Activated naive CD4-positive, alpha-beta T cell treated with anti-CD3 and anti-CD28 coated beads, Interleukin-2, amount 50 U/mL, for 72 hours (primary cell): ENCODE data around the gene EFHD1. TPM values are rescaled to one million over a fixed set of nuclear protein-coding genes. Genes with fewer than 3 reads are reported as not detected.

Experiments used
- ATAC-seq, 2 donors: fragments of 150-1000 bp; cut with Tn5 transposase; 2 replicates each; pipeline ENCODE4 v1.10.0; 2021; ENCODE audit warnings: mild to moderate bottlenecking in 2 of 2, moderate library complexity in 2 of 2
- DNase-seq, 2 donors: peaks; one replicate each; pipeline ENCODE4 v3.0.0; 2021 to 2022; ENCODE audit warnings: low spot score in 2 of 2
- H3K27ac Mint-ChIP-seq, 2 donors: one replicate each; pipeline ENCODE4 v1.8.0; 2022; ENCODE audit warnings: mild to moderate bottlenecking in 2 of 2, mixed read lengths in 2 of 2
- H3K36me3 Mint-ChIP-seq, 2 donors: one replicate each; pipeline ENCODE4 v1.8.0; 2022; ENCODE audit warnings: mixed read lengths in 2 of 2
- H3K9me3 Mint-ChIP-seq, 2 donors: one replicate each; pipeline ENCODE4 v1.8.0; 2022; ENCODE audit warnings: mixed read lengths in 2 of 2
- total RNA-seq, 2 donors: library from RNA; stranded (reverse); gene quantifications; one replicate each; pipeline ENCODE4 v1.2.3, GENCODE V29; 2022

The EFHD1 gene
- total RNA-seq, 2 donors from 2014 or later: 0.29 to 2.4 TPM

- ATAC-seq: no peak
- DNase-seq: no peak
- Mint-ChIP-seq H3K9me3 (no peaks in the 10 kb centered on the region), H3K36me3 (peaks cover 4 to 11% of the 10 kb centered on the region in 2 donors), H3K27ac (no peak overlapping the region)
Observed at GRCh38 chr2:232635820-232636219, 2.4 kb downstream of the EFHD1 start.

DNA sequence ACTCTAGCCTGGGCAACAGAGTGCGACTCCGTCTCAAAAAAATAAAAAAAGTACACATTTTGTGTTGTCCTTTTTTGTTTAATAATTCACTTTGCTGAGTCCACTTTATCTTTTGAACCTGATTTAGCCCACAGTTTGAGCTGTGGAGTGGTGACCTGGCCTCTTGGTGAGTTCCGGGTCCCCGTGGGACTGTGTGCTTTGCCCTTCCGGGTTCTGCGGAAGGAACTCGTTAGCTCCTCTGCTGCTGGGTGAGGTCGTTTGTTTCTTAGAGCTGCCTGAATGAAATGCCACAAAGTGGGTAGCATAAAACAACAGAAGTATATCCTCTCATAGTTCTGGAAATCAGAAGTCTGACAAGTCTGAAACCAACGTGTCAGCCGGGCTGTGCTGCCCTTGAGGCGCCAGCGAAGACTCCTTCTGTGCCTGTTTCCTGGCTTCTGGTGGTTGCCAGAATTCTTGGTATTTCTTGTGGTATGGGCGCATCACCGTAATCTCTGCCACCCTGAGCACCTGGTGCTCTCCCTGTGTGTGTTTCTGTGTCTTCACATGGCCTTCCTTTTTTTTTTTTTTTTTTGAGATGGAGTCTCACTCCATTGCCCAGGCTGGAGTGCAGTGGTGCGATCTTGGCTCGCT lies 3.5 kb downstream of the EFHD1 start:
- DNase-seq (no peak), ATAC-seq (peak in 1 of 2 donors; percentile 46)
- no peaks in the 10 kb centered on the region for H3K9me3 Mint-ChIP-seq
- peaks cover 4 to 11% of the 10 kb centered on the region in 2 donors for H3K36me3 Mint-ChIP-seq
- peak overlapping the region in 1 of 2 donors; percentile 29 for H3K27ac Mint-ChIP-seq

- ATAC-seq: no peak
- Mint-ChIP-seq H3K27ac (no peak overlapping the region), H3K9me3 (no peaks in the 10 kb centered on the region), H3K36me3 (peaks cover 0 to 7% of the 10 kb centered on the region in 2 donors)
- DNase-seq: no peak
Observed at GRCh38 chr2:232637866-232638583, 4.6 kb downstream of the EFHD1 start.

GRCh38 chr2:232641153-232641848 lies 7.9 kb downstream of the EFHD1 start:
- no peaks in the 10 kb centered on the region for H3K36me3 Mint-ChIP-seq
- H3K9me3 Mint-ChIP-seq: no peaks in the 10 kb centered on the region
- ATAC-seq (no peak), DNase-seq (no peak)
- H3K27ac Mint-ChIP-seq: no peak overlapping the region

GRCh38 chr2:232643147-232643425 lies 9.7 kb downstream of the EFHD1 start:
- Mint-ChIP-seq H3K36me3 (no peaks in the 10 kb centered on the region), H3K27ac (no peak overlapping the region), H3K9me3 (no peaks in the 10 kb centered on the region)
- ATAC-seq (no peak), DNase-seq (no peak)

DNA sequence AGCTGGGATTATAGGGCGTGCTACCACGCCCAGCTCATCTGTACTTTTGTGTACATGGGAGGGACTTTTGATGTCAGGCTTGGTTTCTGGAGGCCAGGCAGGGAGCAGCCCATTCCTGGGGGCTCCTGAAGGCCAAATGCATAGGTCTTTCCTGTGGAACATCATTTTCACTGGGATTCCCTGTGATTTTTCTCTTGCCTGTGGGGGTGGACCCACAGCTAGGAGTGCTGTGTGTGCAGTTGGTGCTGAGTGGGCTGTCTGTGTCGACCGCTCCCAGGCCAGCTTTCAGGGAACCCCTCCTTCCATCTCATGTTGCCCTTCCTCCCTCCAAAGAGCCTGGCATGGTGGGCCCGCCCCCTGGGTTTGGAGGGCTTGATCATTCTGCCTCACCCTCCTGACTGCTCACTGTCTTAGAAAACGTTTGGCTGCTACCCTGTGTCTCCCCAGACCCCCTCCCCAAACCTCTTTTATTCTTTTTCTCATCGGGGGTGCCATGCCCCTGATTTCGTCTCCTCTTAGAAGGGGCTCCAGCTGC lies 10.5 kb downstream of the EFHD1 start:
- Mint-ChIP-seq H3K27ac (no peak overlapping the region), H3K9me3 (no peaks in the 10 kb centered on the region), H3K36me3 (no peaks in the 10 kb centered on the region)
- DNase-seq (no peak), ATAC-seq (no peak)

- H3K27ac Mint-ChIP-seq: no peak overlapping the region
- H3K9me3 Mint-ChIP-seq: no peaks in the 10 kb centered on the region
- no peak for ATAC-seq
- no peaks in the 10 kb centered on the region for H3K36me3 Mint-ChIP-seq
- DNase-seq: no peak
Observed at GRCh38 chr2:232645061-232645460, 11.7 kb downstream of the EFHD1 start.

- H3K27ac Mint-ChIP-seq: no peak overlapping the region
Observed at GRCh38 chr2:232646726-232647125, 13.3 kb downstream of the EFHD1 start.

DNA sequence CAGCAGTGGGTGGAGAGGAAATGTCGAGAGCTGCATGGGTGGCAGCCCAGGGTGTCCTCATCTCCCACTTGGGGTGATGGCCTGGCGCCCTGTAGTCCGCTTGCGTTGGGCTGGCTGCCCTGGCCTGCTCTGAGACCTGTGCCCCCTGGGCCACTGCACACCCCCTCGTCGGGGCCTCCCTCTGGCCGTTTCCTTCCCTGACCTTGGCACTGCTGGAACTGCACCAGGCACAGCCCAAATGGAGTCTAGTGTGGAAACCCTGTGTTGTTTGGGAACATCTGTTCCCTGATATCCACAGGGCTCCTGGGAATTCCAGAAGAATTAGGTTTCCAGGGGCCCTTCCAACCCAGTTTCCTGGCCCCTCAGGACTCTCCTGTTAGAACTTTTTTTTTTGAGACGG lies 13.9 kb downstream of the EFHD1 start:
- no peak for ATAC-seq

More at GRCh38 chr2:232646726-232647125, 13.3 kb downstream of the EFHD1 start:
- Mint-ChIP-seq H3K36me3 (no peaks in the 10 kb centered on the region), H3K9me3 (no peaks in the 10 kb centered on the region)
- no peak for ATAC-seq
- DNase-seq: no peak

GRCh38 chr2:232649033-232649432 lies 15.6 kb downstream of the EFHD1 start:
- Mint-ChIP-seq H3K9me3 (no peaks in the 10 kb centered on the region), H3K27ac (no peak overlapping the region), H3K36me3 (no peaks in the 10 kb centered on the region)
- no peak for DNase-seq
- no peak for ATAC-seq

More for the DNA sequence above, 13.9 kb downstream of the EFHD1 start:
- Mint-ChIP-seq H3K9me3 (no peaks in the 10 kb centered on the region), H3K27ac (no peak overlapping the region), H3K36me3 (no peaks in the 10 kb centered on the region)
- DNase-seq: no peak

- DNase-seq (no peak), ATAC-seq (no peak)
- no peak overlapping the region for H3K27ac Mint-ChIP-seq
- no peaks in the 10 kb centered on the region for H3K36me3 Mint-ChIP-seq
- no peaks in the 10 kb centered on the region for H3K9me3 Mint-ChIP-seq
Observed at GRCh38 chr2:232652505-232652851, 19.1 kb downstream of the EFHD1 start.

DNA sequence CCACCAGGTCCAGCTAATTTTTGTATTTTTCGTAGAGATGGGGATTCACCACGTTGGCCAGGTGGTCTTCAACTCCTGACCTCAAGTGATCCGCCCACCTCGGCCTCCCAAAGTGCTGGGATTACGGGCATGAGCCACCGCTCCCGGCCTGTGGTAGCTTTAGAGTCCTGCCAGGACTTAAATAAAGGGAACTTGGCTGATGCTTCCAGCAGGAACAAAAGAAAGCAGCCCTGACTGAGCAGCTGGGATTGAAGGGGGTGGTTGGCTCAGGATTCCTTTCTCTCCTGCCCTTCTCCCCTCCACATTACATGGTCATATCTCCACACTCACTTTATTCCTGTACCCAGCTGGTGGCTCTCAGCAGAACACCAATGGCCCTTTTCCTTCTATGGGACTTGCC lies 20.0 kb downstream of the EFHD1 start:
- Mint-ChIP-seq H3K9me3 (no peaks in the 10 kb centered on the region), H3K36me3 (no peaks in the 10 kb centered on the region), H3K27ac (no peak overlapping the region)
- ATAC-seq (no peak), DNase-seq (no peak)

DNA sequence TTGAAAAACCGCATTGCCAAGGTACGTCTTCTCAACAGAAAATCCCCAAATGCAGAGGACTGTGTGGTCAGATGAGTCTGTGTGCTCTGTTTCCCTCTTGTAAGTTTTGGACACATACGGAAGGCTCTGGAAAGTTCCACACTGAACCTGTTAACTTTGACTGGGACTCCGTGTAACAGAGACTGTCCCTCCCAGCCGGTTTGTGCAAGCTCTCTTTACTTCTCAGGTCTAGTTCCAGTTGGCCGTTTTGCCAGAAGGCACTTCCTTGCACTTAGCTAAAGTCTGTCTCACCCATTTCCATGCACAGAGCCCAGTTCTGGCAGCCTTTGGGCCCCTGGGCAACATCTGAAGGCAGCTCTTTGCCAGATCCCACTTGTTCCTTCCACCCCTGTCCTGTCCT lies 22.0 kb downstream of the EFHD1 start:
- Mint-ChIP-seq H3K36me3 (no peaks in the 10 kb centered on the region), H3K27ac (no peak overlapping the region), H3K9me3 (no peaks in the 10 kb centered on the region)
- ATAC-seq (no peak), DNase-seq (no peak)

DNA sequence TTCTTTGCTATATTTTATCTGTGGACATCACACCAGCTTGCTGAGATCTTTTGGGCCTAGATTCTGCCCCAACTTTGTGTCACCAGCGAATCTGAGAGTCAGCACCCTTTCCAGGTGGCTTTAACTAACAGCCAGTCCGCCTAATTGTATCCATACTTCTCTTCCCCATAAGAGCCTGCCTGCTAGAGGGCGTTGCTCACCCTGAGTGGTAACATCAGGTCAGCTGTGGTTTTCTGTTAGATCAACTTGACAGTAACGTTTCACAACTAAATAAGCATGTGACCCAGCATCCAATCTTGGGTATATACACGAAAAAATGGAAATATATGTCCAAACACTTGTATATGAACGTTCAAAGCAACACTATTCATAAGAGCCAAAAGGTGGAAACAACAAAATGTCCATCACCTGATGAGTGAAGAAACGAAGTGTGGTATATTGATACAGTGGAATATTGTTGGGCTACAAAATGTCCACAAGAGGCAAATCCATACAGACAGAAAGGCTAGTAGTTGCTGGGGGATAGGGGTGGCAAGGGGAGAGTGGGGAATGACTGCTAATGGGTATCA lies 24.9 kb downstream of the EFHD1 start:
- Mint-ChIP-seq H3K9me3 (no peaks in the 10 kb centered on the region), H3K36me3 (no peaks in the 10 kb centered on the region), H3K27ac (no peak overlapping the region)
- DNase-seq (no peak), ATAC-seq (no peak)

- ATAC-seq (no peak), DNase-seq (no peak)
- H3K9me3 Mint-ChIP-seq: no peaks in the 10 kb centered on the region
- H3K36me3 Mint-ChIP-seq: no peaks in the 10 kb centered on the region
- no peak overlapping the region for H3K27ac Mint-ChIP-seq
Observed at GRCh38 chr2:232659359-232659758, 26.0 kb downstream of the EFHD1 start.

DNA sequence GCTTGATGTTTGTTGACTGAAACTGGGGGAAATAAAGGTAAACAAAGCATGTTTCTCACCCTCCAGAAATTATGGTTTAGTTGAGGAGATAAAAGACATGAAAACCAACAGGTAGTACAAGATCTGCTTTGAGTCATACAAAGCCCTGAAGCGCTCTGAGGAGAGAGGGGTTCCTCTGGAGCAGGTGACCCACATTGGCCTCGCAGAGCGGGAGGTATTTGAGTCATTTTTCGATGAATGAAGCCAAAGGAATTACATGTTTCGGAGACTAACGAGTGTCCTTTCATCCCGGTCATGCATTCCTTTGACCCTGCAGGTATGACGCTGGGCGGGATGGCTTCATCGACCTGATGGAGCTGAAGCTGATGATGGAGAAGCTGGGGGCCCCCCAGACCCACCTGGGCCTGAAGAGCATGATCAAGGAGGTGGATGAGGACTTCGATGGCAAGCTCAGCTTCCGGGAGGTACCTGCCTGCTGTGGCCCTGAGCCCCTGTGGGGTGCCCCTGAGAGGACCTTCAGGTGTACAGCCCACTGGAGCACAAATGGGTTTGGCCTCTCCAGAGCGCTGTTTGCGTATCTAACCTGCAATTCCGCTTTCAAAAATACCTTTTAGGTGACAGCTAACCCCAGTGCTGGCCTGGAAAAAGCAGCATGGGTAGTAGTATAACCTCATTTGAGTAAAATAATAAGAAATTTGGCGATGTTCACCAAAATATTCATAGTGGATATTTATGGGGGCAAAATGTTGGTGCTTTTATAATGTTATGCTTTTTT lies 29.3 kb downstream of the EFHD1 start:
- no peak for DNase-seq
- Mint-ChIP-seq H3K36me3 (no peaks in the 10 kb centered on the region), H3K9me3 (no peaks in the 10 kb centered on the region), H3K27ac (peak overlapping the region in 1 of 2 donors; percentile 73)
- ATAC-seq: no peak
